IPS DF 4.7 (cell line): ENCODE data around the gene SUPT5H.

ENCODE experiments used
- DNase-seq: peaks from one replicate; pipeline ENCODE4 v3.0.0-alpha.2; 2013; ENCODE audit warnings: low spot score; ENCODE audit errors: extremely low read depth

The SUPT5H gene

DNA sequence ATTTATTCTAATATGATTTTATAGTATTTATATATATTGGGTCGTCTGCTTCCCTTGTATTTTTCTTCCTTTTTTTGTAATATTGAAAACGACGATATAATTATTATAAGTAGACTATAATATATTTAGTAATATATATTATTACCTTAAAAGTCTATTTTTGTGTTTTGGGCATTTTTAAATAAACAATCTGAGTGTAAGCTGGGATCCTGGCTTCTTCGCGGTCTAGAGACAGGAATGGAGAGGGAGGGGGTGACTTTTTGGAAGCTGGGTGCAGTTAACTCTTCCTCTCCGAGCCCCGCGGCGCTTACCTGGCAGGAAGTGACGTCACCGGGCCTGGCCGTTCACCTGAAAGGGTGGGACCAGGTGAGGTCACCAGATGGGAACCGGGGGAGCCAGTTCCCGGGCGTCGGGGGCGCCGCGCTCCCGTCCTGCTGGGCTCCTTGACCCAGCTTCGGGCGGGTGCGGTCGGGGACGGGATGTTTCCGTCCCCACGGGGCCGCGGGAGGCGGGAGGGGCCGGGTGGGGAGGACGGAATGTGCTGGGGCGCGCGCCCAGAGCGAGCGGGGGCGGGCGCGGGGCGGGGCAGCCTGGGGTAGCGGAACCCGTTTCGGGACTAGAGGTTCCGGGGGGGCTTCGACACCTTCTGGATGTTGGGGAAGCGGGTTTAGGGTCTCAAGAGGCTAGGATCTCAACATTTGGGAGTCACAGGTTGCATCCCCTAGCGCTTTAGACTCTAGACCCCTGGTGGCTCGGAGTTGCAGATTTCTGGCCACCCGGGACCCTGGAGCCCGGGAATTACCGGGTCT, 36.0 kb upstream of the SUPT5H start:
- DNase-seq = no peak

DNA sequence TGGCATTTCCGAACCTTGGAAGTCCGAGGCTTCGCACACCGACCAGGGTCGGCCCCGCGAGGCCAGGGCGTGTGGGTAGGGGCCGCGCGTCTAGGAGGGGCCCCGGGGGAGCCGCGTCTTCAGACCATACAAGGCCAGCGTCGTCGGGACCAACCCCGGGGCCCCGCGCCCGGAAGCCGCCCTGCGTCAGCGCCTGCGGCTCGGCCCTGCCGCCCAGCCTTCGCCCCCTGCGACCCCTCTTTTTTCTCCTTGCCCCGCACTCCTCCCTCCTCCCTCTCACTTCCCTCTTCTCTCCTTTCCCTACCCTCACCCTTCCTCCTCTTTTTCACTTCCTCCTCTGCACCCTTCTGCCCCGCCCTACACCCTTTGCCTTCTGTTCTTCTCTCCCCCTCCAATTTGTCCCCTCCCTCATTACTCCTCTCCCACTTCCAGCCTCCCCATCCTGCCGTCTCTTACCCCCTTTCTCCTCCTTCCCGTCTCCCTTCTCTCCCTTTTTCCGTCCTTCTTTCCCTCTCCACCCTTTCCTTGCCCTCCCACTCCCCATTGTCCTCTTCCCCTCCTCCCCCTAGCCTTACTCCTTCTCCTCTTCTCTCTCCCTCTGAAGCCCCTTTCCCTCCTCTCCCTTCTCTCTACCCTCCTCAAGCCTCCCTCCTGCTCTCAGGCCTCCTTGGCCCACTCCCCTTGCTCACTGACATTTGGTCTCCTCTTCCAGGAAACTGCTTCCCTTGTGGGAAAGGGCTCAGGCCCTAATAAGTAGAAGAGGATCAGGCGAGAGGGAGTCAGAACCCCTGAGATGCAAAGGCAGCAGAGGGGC, 35.2 kb upstream of the SUPT5H start:
- DNase-seq = no peak

GRCh38 chr19:39410831-39411080, 34.6 kb upstream of the SUPT5H start:
- no peak for DNase-seq

DNA sequence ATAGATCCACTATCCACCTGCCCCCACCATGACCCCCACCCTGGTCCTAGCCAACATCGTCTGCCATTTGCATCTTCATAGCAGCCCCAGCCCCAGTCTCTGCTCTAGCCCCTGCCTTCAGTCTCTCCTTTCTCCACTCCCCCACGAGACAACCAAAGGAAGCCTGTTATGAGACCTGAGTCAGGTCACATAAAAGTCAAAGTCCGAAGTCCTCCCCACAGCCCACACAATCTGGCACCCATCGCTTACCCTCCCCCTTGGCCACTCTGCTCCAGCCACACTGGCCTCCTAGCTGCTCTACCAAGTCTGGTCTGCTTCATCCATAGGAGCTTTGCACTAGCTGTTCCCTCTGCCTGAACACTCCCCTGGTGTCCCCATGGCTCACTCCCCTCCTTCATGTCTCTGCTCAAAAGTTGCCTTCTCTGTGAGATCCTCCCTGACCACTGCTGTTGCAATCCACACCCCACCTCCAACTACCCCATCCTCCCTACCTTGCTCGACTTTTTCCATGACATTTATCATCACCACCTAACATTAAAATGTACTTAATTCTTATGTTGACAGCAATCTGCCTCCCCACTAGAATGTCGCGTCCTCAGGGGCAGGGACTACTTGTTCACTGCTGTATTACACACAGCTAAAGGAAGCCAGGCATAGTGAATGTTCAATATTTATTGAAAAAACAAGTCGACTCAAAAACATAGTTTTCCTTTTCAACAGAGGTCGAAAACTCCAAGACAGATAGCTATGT, 34.1 kb upstream of the SUPT5H start:
- no peak for DNase-seq

DNA sequence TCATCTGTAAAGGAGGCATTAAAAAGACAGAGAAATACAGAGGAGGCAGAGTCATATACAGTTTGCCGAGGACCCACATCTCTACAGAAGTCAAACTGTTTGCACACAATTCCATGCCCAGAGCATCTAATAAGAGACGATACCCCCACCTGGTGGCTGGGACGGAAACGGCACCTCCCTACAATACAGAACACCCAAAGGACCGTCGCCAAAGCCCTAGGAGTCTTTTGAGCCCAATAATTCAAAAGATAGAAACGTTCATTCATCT, 33.6 kb upstream of the SUPT5H start:
- DNase-seq = no peak

DNA sequence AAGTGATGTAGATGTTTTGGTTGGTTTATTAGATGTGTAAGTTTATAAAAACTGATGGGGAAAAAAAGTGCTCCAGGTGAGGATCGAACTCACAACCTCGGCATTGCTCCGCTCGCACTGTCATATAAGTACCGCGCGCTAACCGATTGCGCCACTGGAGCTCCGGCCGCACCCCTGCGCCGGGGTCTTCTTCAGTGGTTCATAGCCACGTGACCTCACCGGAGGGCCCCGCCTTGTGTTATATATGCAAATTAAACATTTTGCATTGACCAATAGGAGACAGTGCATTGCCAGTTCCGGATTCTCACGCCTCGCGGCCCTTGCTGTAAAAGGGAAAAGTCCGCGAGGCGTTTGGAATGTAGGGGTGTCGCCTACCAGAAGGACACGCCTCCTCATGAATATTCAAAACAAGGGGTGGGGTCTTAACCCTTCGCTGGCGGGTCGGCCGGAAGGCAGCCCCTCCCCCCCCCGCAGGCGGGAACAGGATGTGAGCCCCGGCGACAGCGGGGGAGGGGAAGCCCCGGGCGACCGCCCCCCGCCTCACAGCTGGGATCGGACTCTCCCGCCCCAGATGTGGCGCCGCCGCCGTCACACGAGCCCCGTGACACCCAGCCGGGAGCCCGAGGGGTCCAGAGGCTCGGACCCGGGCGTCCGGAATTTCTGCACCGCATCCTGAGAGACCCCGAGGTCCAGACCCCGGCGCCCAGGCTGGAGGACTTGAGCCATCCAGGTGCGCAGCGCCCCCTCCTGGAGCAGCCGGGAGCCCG, 33.1 kb upstream of the SUPT5H start, which contains the start of gene PLEKHG2:
Gene PLEKHG2, plus strand, starts transcription at position 570 of the 767 bp plus-strand sequence. CDS start 1,418 bp downstream, outside the sequence.
- DNase-seq = no peak

- no peak for DNase-seq
Observed at GRCh38 chr19:39412867-39413271, 32.5 kb upstream of the SUPT5H start.

- DNase-seq = no peak
Observed at GRCh38 chr19:39413272-39413910, 32.0 kb upstream of the SUPT5H start.

GRCh38 chr19:39413911-39414608, 31.3 kb upstream of the SUPT5H start:
- DNase-seq = no peak

DNA sequence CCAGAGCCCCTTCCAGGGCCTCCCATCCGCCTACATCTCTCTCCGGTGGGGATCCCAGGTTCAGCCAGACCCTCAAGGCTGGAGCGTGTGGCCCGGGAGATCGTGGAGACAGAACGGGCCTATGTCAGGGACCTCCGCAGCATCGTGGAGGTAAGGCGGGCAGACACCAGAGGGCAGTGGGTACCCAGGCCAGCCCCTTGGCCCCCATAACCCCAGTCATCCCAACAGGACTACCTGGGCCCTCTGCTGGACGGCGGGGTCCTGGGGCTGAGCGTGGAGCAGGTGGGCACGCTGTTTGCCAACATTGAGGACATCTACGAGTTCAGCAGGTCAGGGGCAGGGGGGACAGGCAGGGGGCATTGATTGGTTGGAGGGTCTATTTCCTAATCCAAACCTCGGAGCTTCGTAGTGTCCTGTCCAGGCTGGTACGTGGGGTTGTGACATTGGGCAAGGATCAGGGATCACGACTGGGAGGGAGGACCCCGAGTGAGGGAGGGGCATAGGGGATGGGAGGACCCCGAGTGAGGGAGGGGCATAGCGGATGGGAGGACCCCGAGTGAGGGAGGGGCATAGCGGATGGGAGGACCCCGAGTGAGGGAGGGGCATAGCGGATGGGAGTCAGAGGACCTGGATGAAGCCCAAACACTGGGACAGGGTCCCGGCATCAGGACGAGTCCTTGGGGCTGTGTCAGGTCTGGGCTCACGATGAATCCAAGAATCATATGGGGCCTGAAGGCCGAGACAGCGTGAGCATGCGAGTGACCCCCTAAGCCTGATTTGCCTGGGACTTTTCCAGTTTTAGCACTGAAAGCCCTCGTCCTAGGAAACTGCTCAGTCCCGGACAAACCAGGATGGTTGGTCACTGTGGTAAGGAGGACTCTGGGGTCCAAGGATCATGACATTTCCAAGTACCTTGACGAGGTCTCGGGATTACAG, 30.0 kb upstream of the SUPT5H start:
- DNase-seq = no peak

GRCh38 chr19:39416152-39417120, 28.9 kb upstream of the SUPT5H start:
- no peak for DNase-seq

- DNase-seq = no peak
Observed at GRCh38 chr19:39417463-39418181, 27.8 kb upstream of the SUPT5H start.

DNA sequence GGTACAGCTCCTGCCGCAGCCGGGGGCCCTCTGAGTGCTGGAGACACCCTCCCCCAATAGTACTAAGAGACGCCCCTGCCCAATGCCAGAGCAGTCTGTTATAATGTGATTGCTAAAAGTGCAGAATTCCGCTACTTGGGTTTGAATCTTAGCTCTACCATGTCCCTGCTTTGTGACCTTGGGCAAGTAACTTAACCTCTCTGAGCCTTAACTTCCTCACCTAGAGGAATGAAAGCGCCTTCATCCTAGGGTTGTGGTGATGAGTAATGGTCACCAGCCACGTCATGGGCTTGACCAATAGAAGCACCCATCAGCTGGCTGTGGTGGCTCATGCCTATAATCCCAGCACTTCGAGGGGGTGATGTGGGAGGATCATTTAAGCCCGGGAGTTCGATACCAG, 26.4 kb upstream of the SUPT5H start:
- no peak for DNase-seq

DNA sequence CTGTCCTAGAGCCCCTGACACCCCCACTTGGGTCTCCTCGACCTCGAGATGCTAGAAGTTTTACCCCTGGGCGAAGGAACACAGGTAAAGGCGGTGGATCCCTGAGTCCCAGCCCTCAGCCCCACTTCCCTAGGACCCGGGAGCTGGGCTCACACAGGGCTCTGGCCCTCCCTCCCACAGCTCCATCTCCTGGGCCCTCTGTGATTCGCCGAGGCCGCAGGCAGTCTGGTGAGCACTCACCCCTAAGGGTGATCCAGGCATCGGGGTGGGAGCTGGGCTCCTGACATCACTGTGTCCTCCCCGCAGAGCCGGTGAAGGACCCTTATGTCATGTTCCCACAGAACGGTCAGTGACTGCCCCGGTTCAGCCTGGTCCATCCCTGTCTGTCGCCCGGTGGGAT, 24.6 kb upstream of the SUPT5H start:
- no peak for DNase-seq

- no peak for DNase-seq
Observed at GRCh38 chr19:39422020-39422419, 23.4 kb upstream of the SUPT5H start.

DNA sequence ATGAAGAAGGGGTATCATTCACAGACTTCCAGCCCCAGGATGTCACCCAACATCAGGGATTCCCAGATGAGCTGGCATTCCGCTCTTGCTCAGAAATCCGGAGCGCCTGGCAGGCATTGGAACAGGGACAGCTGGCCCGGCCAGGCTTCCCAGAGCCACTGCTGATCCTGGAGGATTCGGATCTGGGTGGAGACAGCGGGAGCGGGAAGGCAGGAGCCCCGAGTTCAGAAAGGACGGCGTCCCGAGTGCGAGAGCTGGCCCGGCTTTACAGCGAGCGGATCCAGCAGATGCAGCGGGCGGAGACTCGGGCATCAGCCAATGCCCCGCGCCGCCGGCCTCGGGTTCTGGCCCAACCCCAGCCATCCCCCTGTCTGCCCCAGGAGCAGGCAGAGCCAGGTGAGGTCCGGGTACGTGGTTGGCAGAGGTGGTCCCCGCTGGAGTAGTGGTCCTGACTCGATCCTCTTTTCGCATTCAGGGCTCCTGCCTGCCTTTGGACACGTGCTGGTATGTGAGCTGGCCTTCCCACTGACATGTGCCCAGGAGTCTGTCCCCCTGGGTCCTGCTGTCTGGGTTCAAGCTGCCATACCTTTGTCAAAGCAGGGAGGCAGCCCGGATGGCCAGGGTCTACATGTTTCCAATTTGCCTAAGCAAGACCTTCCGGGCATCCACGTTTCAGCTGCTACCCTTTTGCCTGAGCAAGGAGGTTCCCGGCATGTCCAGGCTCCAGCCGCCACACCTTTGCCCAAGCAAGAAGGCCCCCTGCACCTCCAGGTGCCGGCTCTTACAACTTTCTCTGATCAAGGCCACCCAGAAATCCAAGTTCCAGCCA, 21.9 kb upstream of the SUPT5H start:
- DNase-seq = no peak

GRCh38 chr19:39424934-39425333, 20.4 kb upstream of the SUPT5H start:
- no peak for DNase-seq
